Endothelial cell of umbilical vein (primary cell): Measurements from ENCODE around the gene CDK7. TPM values are rescaled to one million over a fixed set of nuclear protein-coding genes. Genes with fewer than 3 reads are reported as not detected.

Experiments used
- BruUV-seq: library from RNA; stranded (reverse); fragments of 400-500 nt; replicated peaks from 2 replicates; lab custom pipeline; 2021; lab: Mats Ljungman, UMichigan
- CTCF ChIA-PET: fragments of 300-600, 350-600 bp; sonication (Branson Sonifier 250); formaldehyde crosslinking; loops from one replicate; lab custom pipeline; 2021; ENCODE audit warnings: antibody characterized with exemption, inconsistent platforms; lab: Charles Lee
- POLR2A ChIA-PET: fragments of 300-600, 350-600 bp; sonication (Branson Sonifier 250); formaldehyde crosslinking; loops from one replicate; lab custom pipeline; 2021; ENCODE audit warnings: antibody characterized with exemption, inconsistent platforms; lab: Charles Lee
- DNase-seq: peaks from one replicate; pipeline ENCODE4 v3.0.0-alpha.2; 2011; ENCODE audit warnings: low read depth, low spot score
- FAIRE-seq: peaks from 2 replicates; lab custom pipeline; 2011; peaks lifted over from hg19 to GRCh38; lab: Jason Lieb, UNC
- H2AFZ ChIP-seq: 2 replicates; pipeline ENCODE4 v1.6.0; 2012; ENCODE audit warnings: low read depth, low read length, control low read depth, inconsistent platforms
- H3K27ac ChIP-seq: 2 replicates; pipeline ENCODE4 v1.5.1; 2011; ENCODE audit warnings: low read depth, mild to moderate bottlenecking, control low read depth, low read length, moderate library complexity; ENCODE audit not compliant: insufficient read depth
- H3K27me3 ChIP-seq, 2 experiments: 2 replicates each; pipeline versions ENCODE4 v1.6.0 to v1.6.1; 2011; ENCODE audit warnings: low read length in 2 of 2, mixed read lengths in 1 of 2; ENCODE audit not compliant: control insufficient read depth in 2 of 2, insufficient read depth in 2 of 2
- H3K36me3 ChIP-seq, 2 experiments: 2 replicates in 1 of 2; 3 replicates in 1 of 2; pipeline ENCODE4 v1.5.1; 2011; ENCODE audit warnings: low read length in 2 of 2, mild to moderate bottlenecking in 1 of 2, moderate library complexity in 1 of 2; ENCODE audit not compliant: control insufficient read depth in 2 of 2, insufficient read depth in 2 of 2; ENCODE audit errors: extremely low read depth in 1 of 2
- H3K4me1 ChIP-seq: 3 replicates; pipeline ENCODE4 v1.5.1; 2011; ENCODE audit warnings: mild to moderate bottlenecking, low read length; ENCODE audit not compliant: control insufficient read depth, insufficient read depth; ENCODE audit errors: extremely low read depth
- H3K4me2 ChIP-seq: 2 replicates; pipeline ENCODE4 v1.6.1; 2011; ENCODE audit warnings: low read length, control low read depth, mixed read lengths; ENCODE audit not compliant: insufficient read depth
- H3K4me3 ChIP-seq, 3 experiments: fragments of 200-600 bp in 1 of 3; sonication (generic), shearing (Covaris generic) in 1 of 3; replicated peaks in 1 of 3; 2 replicates each; pipeline ENCODE4 v1.5.1; 2011 to 2016; ENCODE audit warnings: control low read depth in 3 of 3, low read length in 3 of 3, mild to moderate bottlenecking in 2 of 3, inconsistent platforms in 1 of 3, low read depth in 1 of 3, moderate library complexity in 1 of 3; ENCODE audit not compliant: insufficient read depth in 1 of 3
- H3K79me2 ChIP-seq: 2 replicates; pipeline ENCODE4 v1.6.0; 2012; ENCODE audit warnings: low read length, inconsistent platforms; ENCODE audit not compliant: control insufficient read depth, insufficient read depth
- H3K9ac ChIP-seq: replicated peaks from 2 replicates; pipeline ENCODE3; 2011; ENCODE audit warnings: low read length, control low read depth; ENCODE audit not compliant: insufficient read depth; ENCODE audit errors: extremely low read depth
- H3K9me1 ChIP-seq: replicated peaks from 3 replicates; pipeline ENCODE4 v1.6.0; 2011; ENCODE audit warnings: mild to moderate bottlenecking, low read length; ENCODE audit not compliant: control insufficient read depth, insufficient read depth; ENCODE audit errors: extremely low read depth
- H3K9me3 ChIP-seq: replicated peaks from 2 replicates; pipeline ENCODE4 v1.5.1; 2012; ENCODE audit warnings: low read length, inconsistent platforms; ENCODE audit not compliant: control insufficient read depth, insufficient read depth
- H4K20me1 ChIP-seq: replicated peaks from 2 replicates; pipeline ENCODE3; 2011; ENCODE audit warnings: mild to moderate bottlenecking, low read length; ENCODE audit not compliant: control insufficient read depth, insufficient read depth; ENCODE audit errors: extremely low read depth
- CTCF ChIP-seq, 2 donors: IDR thresholded peaks; 1 replicate in 1 of 2; 2 replicates in 1 of 2; pipeline ENCODE4 v1.5.1; 2011; ENCODE audit warnings: low read length in 2 of 2, mild to moderate bottlenecking in 2 of 2, moderate library complexity in 2 of 2, control low read depth in 1 of 2, inconsistent platforms in 1 of 2, low read depth in 1 of 2; ENCODE audit not compliant: insufficient read depth in 1 of 2; ENCODE audit errors: extremely low read depth in 1 of 2
- EZH2 ChIP-seq: IDR thresholded peaks from 2 replicates; pipeline ENCODE4 v1.6.1; 2012; ENCODE audit warnings: borderline replicate concordance, low read depth, mild to moderate bottlenecking, moderate library complexity, low read length, inconsistent platforms; ENCODE audit not compliant: severe bottlenecking
- FOS ChIP-seq: IDR thresholded peaks from 2 replicates; pipeline ENCODE4 v1.6.1; 2011; ENCODE audit warnings: mild to moderate bottlenecking, low read length, moderate library complexity, borderline replicate concordance; ENCODE audit not compliant: insufficient read depth
- GATA2 ChIP-seq: IDR thresholded peaks from 2 replicates; pipeline ENCODE4 v1.7.0; 2011; ENCODE audit warnings: low read depth, mild to moderate bottlenecking, moderate library complexity, mixed read lengths, low read length; ENCODE audit not compliant: insufficient read length, insufficient read depth
- JUN ChIP-seq: IDR thresholded peaks from 2 replicates; pipeline ENCODE4 v1.6.1; 2011; ENCODE audit warnings: borderline replicate concordance, low read depth; ENCODE audit not compliant: insufficient read length, insufficient read depth
- MYC ChIP-seq: IDR thresholded peaks from one replicate; pipeline ENCODE4 v1.6.1; 2011; ENCODE audit warnings: mild to moderate bottlenecking, low read depth, low read length
- POLR2A ChIP-seq: IDR thresholded peaks from 2 replicates; pipeline ENCODE4 v1.6.1; 2012; ENCODE audit warnings: low read depth, mild to moderate bottlenecking, control low read depth, low read length
- POLR2AphosphoS5 ChIP-seq: IDR thresholded peaks from 2 replicates; pipeline ENCODE4 v1.6.1; 2012; ENCODE audit warnings: low read depth, mild to moderate bottlenecking, control low read depth, low read length, moderate library complexity; ENCODE audit not compliant: insufficient read depth
- dilution Hi-C: fragments of 300-500 bp; cut with MboI; formaldehyde crosslinking; loops from one replicate; pipeline ENCODE4 v1.15.0; 2019; ENCODE audit warnings: low sequenced_read_pairs; ENCODE audit not compliant: extremely low pct_ligation_motif_present
- intact Hi-C: fragments of 100-400 bp; cut with micrococcal nuclease; formaldehyde crosslinking; loops from one replicate; pipeline ENCODE4 v1.10.0; 2022
- polyA plus RNA-seq, 4 experiments: library from polyadenylated mRNA; depleted of rRNA in 3 of 4; stranded (reverse) in 3 of 4; unstranded in 1 of 4; fragments of >200 nt; gene quantifications; 2 replicates each; pipeline versions ENCODE4 v1.2.1 to v1.2.3, GENCODE V29; 2011 to 2012; ENCODE audit warnings: missing spikeins in 1 of 4
- total RNA-seq: library from RNA; stranded (reverse); gene quantifications from 2 replicates; pipeline ENCODE4 v1.2.3, GENCODE V29; 2021
- TF ChIP-seq, protein P1 (sequence below): IDR thresholded peaks from 2 replicates; pipeline ENCODE4 v1.6.1; 2011; ENCODE audit not compliant: insufficient read depth, insufficient read length

Gene CDK7
- total and polyA plus RNA-seq, 2 donors (not counting 3 experiments of a cell fraction or from before 2014, with no cell fraction given), result 24.6 to 38.1 TPM

- intact Hi-C loops, result no loop called here
- no peak overlapping the region for H3K4me2 ChIP-seq
- BruUV-seq, result no TSS peak
- H3K9me1 ChIP-seq, result no peaks in the 10 kb centered on the region
- CTCF ChIA-PET, result no interaction called here
- no peaks in the 10 kb centered on the region for H3K27me3 ChIP-seq
- FAIRE-seq (peak; percentile 28), DNase-seq (no peak)
- H4K20me1 ChIP-seq, result no peaks in the 10 kb centered on the region
- H3K9ac ChIP-seq, result no peak overlapping the region
- H3K79me2 ChIP-seq, result no peaks in the 10 kb centered on the region
- dilution Hi-C loops, result no loop called here
- no peaks in the 10 kb centered on the region for H3K36me3 ChIP-seq
- H3K4me1 ChIP-seq, result no peaks in the 10 kb centered on the region
- POLR2A ChIA-PET, result no interaction called here
- H2AFZ ChIP-seq, result no peak overlapping the region
- no peaks in the 10 kb centered on the region for H3K9me3 ChIP-seq
- TF ChIP-seq POLR2AphosphoS5 (no peak), GATA2 (no peak), JUN (no peak), FOS (no peak), CTCF (IDR thresholded peaks at IDR 0.05; ENCODE audit: extremely low read depth in 1 of 2, insufficient read depth in 1 of 2, low read depth in 1 of 2, low read length in 2 of 2) (no peak), EZH2 (no peak), MYC (no peak), POLR2A (no peak)
- TF ChIP-seq, protein P1, sequence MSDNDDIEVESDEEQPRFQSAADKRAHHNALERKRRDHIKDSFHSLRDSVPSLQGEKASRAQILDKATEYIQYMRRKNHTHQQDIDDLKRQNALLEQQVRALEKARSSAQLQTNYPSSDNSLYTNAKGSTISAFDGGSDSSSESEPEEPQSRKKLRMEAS, result no peak
- no peak overlapping the region for H3K4me3 ChIP-seq
- H3K27ac ChIP-seq, result no peak overlapping the region
These were observed 25.1 kb upstream of the CDK7 start for GRCh38 chr5:69209602-69210001.
